Measurements from ENCODE around the gene ITGA4.
A peak's percentile ranks its signal among the peaks of the same experiment; 100 is the strongest.

The ITGA4 gene

GRCh38 chr2:181458871-181459270, 1.7 kb downstream of the ITGA4 start:
- DNase-seq (ENCODE audit: low read depth): no peak

GRCh38 chr2:181459621-181460021, 2.4 kb downstream of the ITGA4 start:
- no peak for DNase-seq (ENCODE audit: low read depth)

GRCh38 chr2:181461056-181461997, 4.1 kb downstream of the ITGA4 start:
- DNase-seq (ENCODE audit: low read depth): no peak

DNA sequence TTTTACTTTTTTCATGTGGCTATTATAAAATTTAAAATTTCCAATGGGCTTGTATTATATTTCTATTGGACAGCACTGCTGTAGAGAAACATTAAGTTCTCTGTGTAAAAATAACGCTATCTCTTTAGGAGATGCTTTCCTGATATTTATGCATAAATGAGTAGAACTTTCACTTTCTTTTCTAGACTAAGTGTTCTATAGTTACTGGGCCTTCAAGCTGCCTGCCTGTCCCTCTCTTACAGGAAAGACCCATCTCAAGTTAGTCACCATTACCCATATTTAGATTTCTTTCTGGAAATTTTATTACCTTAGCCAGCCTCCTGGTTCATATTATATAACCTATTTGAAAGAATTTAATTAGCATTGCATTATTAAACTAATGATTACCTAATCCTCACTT, 4.8 kb downstream of the ITGA4 start:
- DNase-seq (ENCODE audit: low read depth): no peak

GRCh38 chr2:181463588-181463987, 6.4 kb downstream of the ITGA4 start:
- DNase-seq (ENCODE audit: low read depth): no peak

GRCh38 chr2:181464966-181465365, 7.8 kb downstream of the ITGA4 start:
- no peak for DNase-seq (ENCODE audit: low read depth)

DNA sequence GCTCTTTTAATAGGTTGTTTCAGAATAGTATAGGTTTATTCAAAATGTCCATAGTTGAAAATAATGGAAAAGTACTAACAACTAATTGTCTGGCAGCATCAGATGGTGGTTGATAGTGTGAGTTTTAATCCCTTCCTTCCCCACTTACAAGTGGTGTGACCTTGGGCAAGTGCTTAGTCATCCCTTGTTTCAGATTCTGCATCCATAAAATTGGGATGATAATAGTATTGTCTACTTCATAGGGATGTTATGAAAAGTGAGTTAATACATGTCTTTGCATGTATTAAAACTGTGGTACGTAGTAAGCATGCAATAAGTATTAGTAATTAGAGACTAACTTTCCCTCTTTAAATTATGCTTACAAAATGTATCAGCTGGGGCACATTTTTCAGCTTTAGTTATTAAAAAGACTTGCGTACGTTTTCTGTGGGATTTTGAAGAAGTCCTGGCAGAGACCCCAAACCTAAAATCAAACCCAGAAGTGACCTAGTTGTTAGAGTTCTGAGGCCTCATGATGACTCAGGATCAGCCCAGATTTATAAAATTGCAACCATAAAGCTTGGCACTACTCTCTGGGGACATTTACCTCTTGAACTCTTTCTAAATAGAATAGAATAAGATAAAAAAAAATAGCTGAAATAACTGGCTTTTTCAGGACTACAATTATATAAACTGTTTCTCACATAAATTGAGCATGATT, 8.6 kb downstream of the ITGA4 start:
- no peak for DNase-seq (ENCODE audit: low read depth)

DNA sequence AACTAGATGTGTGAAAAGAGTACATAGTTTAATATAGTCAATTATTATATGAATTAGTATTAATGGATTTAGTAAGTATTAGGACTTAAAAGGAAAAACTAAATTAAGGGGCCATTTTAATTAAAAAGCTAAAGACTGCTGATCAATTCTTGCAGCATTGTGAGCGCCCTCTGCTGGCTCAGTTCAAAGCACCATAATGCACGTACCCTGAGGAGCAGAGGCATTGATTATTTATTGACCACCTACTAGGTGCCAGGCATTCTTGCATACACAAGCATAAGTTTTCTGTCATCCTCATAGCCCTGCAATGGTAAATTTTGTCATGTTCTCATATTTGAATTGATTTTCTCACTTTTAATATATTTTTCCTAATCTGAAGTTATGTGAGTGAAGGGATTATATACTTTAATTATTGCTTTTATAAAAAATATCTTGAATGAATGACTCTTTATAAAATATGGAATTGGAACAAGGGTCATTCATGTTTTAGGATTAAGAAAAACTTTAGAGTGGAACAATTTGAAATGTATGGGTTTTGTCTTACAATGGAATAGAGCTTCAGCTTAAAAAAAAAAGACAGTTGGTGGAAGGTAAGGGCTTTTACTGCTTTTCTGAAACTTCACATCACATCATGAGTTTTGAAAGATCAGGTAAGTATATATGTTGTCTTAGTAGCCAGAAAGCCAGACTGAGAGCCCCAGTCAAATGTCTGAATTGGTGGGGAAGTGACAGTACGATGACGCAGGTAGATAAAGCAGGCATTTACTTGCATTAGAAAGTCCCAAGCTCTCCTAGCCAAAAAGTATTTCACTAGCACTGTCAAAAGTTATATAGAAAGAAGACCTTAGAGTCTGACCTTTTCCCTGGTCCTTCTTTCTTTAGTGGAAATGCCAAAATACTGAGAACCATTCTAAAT, 9.7 kb downstream of the ITGA4 start:
- peak; percentile 44 for DNase-seq (ENCODE audit: low read depth)

DNA sequence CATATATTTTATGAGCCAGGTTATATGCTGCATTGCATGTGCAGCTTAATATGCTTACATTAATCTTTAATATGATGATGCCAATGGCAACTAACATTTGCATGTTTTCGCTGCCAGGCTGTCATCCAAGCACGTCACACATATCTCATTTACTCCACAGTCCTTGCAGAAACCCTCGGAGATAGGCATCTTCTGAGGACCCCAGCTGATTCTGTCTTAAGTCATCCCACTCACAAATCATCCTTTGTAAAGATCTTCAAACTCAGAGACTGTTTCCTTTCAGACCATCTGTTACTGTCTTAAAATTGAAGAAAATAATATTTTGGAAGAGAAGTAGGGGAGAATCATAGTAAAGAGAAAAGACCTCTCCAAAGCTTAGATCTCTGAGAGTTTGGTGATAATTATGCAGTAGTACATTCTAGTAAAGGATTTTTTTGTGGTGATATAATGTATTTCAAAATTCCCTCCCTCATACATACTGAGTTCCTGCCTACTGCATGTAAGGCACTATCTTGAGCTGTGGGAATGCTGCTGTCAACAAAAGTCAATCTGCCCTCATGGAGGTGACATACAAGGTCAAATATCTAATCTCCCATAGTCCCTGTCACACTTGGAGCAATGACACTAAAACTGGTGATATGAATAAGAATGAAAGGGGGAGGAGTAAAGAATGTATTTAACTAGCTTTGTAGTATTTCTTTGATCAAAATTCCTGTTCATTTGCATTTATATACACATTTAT, 11.0 kb downstream of the ITGA4 start:
- no peak for DNase-seq (ENCODE audit: low read depth)

DNA sequence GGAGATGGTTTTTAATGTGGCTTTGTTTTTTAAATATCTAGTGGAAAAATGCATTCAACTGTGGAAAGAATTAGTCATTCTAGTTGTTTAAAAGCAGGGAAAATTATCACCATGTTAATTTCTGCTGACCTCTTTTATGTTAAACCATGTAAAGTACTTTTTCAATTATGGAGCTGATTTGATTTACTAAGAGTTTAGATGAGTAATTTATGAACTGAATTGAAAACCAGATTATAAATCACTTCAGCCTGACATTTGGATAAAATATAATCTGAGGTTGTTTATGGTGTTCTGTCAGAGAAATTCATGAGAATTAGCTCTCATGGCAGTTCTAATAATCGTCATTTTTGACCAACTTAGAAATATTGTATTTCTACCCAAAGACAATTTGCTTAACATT, 11.6 kb downstream of the ITGA4 start:
- DNase-seq (ENCODE audit: low read depth): no peak

GRCh38 chr2:181471226-181471625, 14.0 kb downstream of the ITGA4 start:
- DNase-seq (ENCODE audit: low read depth): no peak

DNA sequence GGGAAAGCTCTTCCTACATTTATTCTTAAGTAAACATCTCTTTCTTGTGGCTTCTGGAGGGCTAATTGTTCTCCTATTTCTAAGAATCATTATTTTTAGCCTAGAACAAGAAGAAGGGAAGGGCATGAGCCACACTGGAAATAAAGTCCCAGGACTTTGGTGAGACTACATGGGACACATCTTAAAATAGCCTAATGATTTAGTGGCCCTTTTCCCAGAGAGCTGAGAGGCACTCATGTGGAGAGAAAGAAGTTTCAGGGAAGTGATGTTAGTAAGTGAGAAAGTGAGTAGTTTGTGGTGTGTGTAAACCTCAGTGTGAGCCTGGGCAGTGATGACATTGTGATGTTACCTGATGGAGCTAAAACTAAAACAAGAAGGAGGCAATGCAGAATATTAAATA, 14.6 kb downstream of the ITGA4 start:
- DNase-seq (ENCODE audit: low read depth): no peak

- DNase-seq (ENCODE audit: low read depth): no peak
These were observed 15.8 kb downstream of the ITGA4 start for GRCh38 chr2:181472990-181473389.

DNA sequence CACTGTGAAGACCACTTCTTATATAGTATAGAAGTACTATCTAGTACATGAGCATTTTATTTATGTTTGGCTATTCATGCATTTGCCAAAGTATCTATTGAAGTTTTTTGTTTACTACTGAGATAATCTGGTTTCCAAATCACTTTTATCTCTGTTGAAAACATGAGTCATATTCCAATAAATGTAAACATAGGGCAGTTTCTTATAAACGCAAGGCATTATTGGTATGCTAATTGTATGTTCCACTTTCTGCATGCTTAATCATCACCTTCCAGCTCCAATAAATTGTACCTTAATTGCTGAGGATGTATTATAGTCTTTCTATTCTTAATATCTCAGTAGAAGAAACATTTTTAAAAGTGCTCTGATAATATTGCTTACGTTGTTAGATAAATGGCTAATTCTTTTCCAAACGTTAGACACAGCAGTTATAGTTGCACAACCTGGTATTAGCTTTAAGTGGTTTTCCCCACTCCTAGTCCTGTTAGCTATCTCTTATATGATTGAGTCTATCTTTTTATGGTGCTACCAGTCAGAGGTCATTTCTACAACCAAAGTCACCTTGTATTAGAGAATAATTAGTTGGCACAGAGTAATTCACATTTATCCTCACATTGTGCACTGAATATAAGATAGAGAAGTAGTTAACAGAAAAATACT, 17.2 kb downstream of the ITGA4 start:
- no peak for DNase-seq (ENCODE audit: low read depth)

GRCh38 chr2:181483211-181483610, 26.0 kb downstream of the ITGA4 start:
- no peak for DNase-seq (ENCODE audit: low read depth)

DNA sequence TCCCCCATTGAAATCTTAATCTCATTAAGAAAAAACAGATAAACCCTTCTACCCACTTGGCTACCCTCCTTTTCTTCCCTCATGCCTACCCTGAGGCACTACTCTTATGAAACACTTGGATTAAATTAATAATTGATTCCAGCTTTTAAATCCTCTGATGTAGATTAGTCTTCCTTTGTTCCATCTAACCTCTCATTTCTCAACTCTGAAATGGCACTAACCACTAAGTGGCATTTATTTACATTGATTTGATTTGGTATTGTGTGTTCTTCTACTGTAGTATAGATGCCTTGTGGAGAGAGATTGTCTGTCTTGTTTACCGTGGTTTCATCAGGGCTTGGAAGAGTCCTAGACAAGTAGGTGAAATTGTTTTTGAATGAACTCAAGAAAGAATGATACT, 26.7 kb downstream of the ITGA4 start:
- no peak for DNase-seq (ENCODE audit: low read depth)

DNA sequence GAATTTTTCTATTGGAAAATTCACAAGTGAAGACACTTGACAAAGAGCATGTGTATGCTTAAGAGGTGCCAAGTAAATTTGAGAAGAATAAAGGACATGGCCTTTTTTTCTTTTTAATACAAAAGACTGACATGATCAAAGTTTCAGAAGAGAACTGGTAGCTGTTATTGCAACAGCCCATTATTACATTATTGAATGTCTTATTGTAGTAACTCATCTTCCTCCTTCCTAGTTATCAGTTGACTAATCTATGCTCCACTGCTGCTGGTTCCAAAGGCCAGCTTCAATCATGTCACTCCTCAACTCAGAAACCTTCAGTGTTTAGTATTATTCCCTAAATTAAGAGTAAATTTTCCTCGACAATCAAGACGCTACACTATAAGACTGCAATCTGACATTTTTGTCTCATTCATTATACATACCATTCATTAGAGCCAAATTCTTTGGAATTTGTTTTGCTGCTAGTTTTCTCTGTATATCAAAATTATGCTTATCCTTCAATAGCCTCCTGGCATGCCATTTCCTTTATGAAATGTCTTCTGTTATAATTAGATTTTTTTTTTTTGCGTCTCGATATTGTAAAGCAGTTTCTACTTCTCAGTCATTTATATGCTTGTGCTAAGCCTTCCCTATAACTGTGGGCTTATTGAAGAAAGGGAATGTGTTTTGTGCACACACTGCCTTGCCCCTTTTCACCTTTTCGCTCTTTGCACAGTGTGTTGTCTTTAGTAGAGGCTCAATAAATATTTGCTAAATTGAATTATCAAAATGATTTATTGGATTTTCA, 27.9 kb downstream of the ITGA4 start:
- DNase-seq (ENCODE audit: low read depth): no peak

DNA sequence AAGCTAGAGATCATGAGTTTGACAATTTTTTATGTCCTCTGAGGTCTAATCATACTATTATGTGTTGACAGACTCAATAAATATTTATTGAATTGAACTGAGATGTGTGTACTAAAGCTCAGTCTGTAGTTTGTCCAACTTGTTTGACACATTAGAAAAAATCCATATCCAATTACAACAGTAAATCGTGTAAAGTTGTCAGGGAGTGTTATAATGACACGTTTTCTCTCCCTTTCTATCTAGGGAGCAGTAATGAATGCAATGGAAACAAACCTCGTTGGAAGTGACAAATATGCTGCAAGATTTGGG, 28.4 kb downstream of the ITGA4 start:
- DNase-seq (ENCODE audit: low read depth): no peak

DNA sequence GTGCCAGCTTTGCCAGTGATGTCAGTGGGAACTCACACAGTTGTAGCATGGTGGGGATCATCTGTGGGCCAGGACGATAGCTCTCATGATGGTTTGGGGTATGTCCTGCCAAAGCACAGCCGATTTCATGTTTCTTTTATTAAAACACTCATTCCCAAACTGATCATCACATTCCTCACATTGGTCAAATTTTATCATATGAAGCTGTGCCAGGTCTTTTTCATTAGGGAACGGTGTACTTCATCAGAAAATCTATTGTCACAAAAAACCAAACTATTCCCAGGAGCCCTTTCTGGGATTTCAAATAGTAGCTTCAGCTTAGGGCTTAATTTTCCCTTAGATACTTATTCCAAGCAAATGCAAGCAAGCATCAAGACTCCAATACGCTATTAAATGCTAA, 42.0 kb downstream of the ITGA4 start:
- DNase-seq (ENCODE audit: low read depth): no peak

DNA sequence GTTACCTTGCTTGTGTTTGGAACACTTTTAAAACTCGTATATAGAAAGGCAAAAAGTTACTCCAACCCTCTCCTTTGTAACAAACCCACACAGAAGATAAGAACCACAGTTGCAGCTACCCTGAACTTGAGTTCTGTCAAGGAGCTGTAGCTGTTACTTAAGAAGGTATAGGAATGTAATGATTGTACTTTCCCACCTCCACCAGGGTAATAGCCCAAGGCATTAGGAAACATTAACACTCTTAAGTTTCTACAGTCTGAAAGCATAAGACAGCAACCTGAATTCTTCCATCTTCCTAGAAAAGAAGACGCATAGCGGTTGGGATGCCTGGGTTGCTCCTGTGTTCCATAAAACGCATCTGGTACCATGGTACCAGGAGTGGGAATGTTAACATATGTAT, 43.0 kb downstream of the ITGA4 start:
- no peak for DNase-seq (ENCODE audit: low read depth)
